Uterus (tissue), 2 donors: Measurements from ENCODE around the gene LRRC1.

Source experiments
- POLR2A ChIP-seq, 2 donors: fragments of 450-650 bp; IDR thresholded peaks; one replicate each; pipeline ENCODE4 v1.6.1; 2016; ENCODE audit warnings: antibody characterized with exemption in 2 of 2, mild to moderate bottlenecking in 1 of 2, moderate library complexity in 1 of 2
- TF ChIP-seq, protein P1 (sequence below), 4 experiments: fragments of 200-600 bp in 2 of 4; fragments of 450-650 bp in 2 of 4; sonication (generic) in 2 of 4; IDR thresholded peaks; one replicate each; pipeline ENCODE4 v1.5.1; 2016 to 2019; ENCODE audit warnings: antibody characterized with exemption in 4 of 4, mild to moderate bottlenecking in 2 of 4, moderate library complexity in 1 of 4

DNA sequence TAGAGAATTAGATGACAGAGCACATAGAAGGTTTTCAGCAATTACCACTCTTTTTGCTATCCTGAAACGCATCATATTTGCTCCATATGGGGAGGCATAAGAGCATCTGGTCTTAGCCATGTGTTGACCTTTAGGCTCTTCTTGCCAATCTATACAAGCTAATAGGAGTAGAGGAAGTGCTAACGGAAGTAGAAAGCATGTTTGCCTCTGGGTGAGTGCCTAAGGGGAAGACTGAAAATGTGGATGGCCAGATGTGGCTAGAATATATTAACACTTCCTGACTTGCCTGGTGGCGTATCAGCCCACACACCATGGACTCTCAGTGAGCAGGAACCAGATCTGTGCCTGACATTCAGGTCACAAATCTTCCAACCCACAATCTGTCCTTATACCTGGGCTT is 136.3 kb downstream of the LRRC1 start:
- no peak for TF ChIP-seq POLR2A (IDR thresholded peaks at IDR 0.05)
- TF ChIP-seq, protein P1, sequence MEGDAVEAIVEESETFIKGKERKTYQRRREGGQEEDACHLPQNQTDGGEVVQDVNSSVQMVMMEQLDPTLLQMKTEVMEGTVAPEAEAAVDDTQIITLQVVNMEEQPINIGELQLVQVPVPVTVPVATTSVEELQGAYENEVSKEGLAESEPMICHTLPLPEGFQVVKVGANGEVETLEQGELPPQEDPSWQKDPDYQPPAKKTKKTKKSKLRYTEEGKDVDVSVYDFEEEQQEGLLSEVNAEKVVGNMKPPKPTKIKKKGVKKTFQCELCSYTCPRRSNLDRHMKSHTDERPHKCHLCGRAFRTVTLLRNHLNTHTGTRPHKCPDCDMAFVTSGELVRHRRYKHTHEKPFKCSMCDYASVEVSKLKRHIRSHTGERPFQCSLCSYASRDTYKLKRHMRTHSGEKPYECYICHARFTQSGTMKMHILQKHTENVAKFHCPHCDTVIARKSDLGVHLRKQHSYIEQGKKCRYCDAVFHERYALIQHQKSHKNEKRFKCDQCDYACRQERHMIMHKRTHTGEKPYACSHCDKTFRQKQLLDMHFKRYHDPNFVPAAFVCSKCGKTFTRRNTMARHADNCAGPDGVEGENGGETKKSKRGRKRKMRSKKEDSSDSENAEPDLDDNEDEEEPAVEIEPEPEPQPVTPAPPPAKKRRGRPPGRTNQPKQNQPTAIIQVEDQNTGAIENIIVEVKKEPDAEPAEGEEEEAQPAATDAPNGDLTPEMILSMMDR (IDR thresholded peaks at IDR 0.05): no peak
